Tongue (tissue), 2 donors: Measurements from ENCODE around the gene INF2. TPM values are rescaled to one million over a fixed set of nuclear protein-coding genes. Genes with fewer than 3 reads are reported as not detected.

ENCODE experiments used
- DNase-seq: peaks from one replicate; pipeline ENCODE4 v3.0.0-alpha.2; 2015
- total RNA-seq: library from RNA; depleted of rRNA; stranded (reverse); fragments of >200 nt; gene quantifications from one replicate; pipeline ENCODE4 v1.2.3, GENCODE V29; 2014

INF2 gene
- total RNA-seq, 1 donor from 2014 or later = 39.3 TPM

- DNase-seq = no peak
Measured at GRCh38 chr14:104676694-104677511, 12.5 kb upstream of the INF2 start.

- peak; percentile 88 for DNase-seq
Measured at GRCh38 chr14:104677512-104678332, 11.7 kb upstream of the INF2 start.

- DNase-seq = peak; percentile 75
Measured at GRCh38 chr14:104678346-104678745, 11.1 kb upstream of the INF2 start.

- DNase-seq = no peak
Measured at GRCh38 chr14:104678901-104679705, 10.3 kb upstream of the INF2 start.

DNA sequence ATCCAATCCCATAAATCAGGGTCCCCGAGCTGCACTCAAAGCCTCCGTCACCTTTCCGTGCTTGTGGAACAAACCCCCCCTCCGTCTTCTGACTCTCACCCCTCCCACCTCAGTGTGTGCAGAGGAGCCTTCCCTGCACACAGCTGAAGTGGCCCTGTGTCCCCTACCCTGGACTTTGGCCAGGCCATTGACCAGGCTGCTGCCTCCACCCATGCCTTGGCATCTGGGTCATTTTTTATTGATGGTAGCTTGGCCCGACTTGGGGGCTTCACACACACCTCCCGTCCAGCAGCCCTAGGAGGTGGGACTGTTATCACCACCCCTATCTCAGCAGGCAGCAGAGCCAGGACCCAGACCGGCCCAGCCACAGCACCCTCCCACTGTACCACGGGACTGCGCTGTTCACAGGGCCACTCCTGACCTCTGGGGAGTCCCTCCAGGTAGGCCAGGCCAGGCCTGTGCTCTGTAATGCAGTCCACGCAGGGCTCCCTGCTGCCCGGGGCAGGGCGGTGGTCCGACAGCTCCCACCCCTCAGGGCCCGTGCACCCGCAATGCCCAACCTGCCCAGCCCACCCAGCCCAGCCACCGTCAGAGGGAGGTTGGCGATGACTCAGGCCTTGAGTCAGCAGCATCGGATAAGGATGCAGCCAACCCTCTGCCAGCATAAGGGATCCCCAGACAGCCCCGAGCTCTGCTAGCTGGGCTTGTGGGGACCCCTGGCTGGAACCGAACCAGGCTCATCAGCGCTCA lies 9.2 kb upstream of the INF2 start:
- DNase-seq = no peak

DNA sequence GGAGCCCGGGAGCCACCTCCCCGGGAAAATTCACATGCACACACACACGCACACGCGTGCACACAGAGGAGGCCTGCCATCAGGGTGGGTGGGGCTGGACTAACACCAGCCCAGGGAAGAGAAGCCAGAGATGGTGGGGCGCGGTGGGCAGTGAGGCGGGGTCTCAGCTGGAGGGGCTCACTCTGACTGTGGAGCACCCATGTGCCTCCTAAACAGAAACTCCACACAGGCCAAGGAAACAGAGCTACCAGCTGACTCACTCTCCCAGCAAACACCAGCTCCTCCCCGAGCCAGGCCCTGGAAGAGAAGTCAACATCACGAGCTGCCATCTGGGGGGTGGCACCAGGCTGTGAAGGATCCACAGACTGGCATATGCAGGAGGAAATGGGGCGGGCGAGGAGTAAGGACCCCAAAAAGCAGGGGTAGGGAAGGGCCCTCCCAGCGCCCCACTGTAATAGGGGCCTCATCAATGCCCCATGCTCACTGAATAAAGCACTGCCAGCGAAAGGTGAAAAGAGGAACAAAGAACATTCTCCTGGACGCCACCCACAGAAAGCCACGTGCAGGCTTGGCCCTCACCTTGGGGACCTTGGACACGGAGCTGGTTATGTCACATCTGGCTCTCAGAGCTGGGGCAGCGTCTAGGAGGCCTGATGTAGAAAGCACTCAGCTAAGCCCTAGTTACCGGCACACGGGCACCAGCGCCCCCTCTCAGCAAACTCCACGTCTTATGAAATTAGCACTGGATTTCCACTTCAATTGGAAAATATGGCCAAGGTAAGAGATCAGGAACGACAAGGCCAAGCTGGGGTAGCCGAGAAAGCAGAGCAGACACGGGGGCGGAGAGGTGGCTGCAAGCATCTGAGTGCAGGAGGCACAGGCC lies 8.4 kb upstream of the INF2 start:
- DNase-seq = peak; percentile 60

DNA sequence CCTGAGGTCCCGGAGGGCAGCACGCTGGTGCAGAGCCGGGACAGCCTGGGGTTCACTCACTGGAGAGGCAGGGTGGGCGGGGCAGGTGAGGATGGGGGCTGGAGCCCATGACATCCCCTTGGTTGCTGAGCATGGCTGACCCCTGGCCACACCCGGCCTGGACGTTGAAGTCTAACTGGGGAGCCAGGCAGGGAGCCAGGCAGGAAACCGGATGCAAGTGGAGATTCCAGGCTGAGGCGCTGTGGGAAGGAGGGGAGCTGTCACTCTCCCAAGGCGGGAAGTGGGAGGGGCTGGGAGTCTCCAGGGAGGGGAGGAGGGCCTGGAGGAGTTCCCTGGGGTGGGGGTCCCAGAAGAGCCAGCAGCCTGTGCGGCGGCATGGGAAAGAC lies 7.7 kb upstream of the INF2 start:
- peak; percentile 90 for DNase-seq

DNA sequence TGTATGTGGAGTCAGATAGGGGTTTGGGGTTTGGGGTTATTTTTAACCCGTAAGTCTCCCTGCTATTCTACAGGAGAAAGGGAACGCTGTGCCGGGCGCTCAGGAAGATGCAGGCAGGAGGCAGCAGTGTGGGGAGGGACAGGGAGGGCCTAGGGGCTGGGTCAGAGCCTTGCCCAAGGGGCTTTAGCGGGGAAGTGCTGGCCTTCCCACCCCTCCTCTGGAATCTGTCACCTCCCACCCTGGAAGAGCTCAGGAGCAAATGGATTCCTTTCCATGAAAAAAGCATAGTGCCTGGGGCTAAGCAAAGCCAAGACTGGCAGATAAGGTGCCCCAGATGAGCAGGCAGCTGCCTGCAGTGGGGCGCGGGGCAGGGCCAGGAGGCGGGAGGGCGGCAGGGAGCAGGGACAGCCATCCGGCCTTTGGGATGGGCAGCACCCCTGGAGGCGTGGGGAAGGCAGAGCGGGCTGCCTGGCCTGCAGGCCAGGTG lies 7.3 kb upstream of the INF2 start:
- DNase-seq = peak; percentile 36

DNA sequence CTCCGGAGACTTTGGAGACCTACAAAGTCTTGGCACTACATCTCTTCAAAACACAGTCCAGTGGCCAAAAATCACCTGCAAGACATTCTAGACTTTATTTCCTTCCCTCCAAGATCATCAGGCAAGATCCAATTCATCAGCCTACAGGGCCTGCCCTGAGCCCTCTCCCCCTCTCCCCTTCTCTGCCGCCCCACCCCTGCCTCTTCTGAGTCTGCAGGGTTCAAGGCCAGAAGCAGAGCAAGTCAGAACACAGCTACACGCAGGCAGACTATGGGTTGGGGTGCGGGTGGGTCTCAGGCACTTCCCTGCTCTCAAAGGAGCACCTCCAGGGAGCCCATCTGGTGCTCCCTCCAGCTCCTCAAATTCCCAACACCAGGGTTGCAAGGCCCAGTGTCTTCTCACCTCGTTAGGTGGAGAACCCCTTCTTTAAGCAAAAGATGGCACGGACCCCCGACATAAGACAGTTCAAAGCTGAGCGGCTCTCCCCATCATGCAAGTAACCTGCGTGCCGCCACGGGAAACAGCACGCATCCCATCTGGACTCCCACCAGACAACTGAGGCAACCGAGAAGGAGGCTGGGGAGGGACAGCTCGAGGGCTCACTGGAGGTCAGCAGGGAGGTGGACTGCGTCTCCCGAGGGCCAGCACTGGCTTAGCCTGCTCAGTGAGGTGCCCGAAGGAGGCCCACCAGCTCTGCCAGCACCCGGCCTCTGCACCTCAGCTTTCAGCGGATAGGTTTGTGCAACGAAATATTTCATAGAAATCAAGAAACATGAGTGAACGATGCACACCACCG lies 5.6 kb upstream of the INF2 start:
- DNase-seq = no peak

GRCh38 chr14:104684449-104684821 lies 5.0 kb upstream of the INF2 start:
- no peak for DNase-seq

- no peak for DNase-seq
Measured at GRCh38 chr14:104685216-104685997, 4.0 kb upstream of the INF2 start.

DNA sequence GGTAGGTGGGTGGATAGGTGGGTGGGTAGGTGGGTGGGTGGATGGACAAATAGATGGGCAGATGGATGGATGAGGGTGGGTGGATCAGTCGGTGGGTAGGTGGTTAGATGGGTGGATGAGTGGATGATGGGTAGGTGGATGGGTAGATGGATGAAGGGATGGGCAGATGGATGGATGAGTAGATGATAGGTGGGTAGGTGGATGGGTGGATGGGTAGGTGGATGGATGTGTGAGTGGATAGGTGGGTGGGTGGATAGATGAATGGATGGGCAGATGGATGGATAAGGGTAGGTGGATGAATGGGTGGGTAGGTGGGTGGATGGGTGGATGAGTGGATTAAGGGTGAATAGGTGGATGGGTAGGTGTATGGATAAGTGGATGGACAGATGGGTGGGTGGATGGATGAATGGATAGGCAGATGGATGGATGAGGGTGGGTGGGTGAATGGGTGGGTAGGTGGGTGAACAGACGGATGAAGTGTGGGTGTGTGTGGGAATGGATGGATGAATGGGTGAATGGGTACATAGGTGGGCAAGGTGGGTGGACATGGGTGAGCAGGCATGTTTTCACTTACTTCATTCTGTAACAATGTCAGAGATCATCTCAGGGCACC lies 3.3 kb upstream of the INF2 start:
- no peak for DNase-seq

DNA sequence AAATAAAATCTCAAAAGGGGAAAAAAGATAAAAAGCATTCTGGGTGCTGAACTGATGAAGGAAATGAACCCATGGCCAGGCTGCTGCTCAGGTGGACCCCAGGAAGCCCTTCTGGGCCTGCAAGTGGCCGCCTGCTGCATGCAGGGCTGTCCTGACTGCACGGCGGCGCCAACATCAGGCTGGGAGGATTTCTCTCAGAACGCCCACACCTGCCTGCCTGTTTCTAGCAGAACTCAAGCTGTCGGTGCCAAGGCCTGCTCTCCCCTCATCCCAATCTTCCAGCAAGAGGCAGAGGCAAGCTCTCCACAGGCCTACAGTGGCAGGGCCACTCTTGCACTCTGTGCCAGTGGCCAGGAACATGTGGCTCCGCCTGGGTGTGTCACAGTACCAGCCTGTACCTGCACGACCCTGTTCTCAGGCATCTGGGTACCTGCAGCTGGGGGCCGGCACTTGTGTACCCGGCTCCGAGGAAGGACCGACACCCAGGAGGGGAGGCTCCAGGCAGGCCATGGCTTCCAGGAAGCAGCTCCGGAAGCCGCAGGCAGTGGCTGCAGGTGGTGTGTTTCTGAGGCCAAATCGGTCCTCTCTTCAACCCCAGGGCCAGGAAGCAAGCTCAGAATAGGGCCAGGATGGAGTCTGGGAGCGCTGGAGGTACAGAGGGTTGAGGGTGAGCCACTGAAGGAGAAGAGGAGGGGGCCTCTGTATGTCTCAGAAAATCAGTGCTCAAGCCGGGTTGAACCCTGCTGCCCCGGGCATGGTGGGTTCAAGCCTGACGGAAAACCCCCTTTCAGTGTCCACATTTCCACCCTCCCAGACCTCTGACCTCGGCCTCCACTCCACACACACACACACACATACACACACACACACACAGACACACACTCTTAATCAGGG lies 2.5 kb upstream of the INF2 start:
- no peak for DNase-seq

- peak; percentile 91 for DNase-seq
Measured at GRCh38 chr14:104687601-104688504, 1.6 kb upstream of the INF2 start.

DNA sequence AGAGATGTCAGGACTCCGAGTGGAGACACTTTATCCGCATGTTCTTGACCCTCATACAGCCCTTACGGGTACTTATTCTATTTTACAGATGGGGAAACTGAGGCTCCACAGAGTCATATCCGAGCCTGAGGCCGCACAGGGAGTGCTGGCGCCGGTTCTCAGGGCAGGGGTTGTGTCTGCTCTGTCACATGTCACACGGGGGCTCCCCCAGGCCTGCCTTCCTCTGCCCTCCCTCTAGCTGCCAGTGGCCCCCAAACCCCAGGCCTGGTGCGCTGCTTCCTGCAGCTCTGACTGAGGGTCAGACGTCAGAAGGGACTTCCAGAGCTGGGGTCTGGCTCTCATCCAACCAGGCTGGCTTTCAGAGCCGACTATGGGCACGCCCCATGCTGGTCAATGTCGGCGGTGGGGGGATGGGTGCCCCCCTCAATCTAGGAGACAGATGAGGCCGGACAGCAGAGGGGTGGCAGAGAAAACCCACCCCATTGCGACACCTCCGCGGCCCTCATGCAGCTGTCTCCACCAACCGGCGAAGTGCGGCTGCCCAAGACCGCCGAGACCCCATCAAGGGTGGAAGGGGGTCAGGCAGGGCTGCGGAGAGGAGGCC lies 811 bp upstream of the INF2 start:
- DNase-seq = no peak
